ENCODE results near the gene RCCD1. TPM values are rescaled to one million over a fixed set of nuclear protein-coding genes. Genes with fewer than 3 reads are reported as not detected.

Gene RCCD1
- polyA plus RNA-seq (4.5 and 8.2 TPM in 2 replicates), polyA minus RNA-seq (4.1 and 4.3 TPM in 2 replicates)

GRCh38 chr15:90954712-90955623, at the start of gene RCCD1:
Gene RCCD1, plus strand, starts transcription at chr15:90954884. Its CDS starts 1,851 bp downstream, at chr15:90956735.
- H3K79me2 ChIP-seq (replicated peaks; ENCODE audit: insufficient read depth, low read length), result no peaks in the 10 kb centered on the region
- H2AFZ ChIP-seq (ENCODE audit: low read depth, low read length), result peak within 1 kb of the TSS; percentile 40
- peak within 1 kb of the TSS; percentile 87 for H3K4me3 ChIP-seq (ENCODE audit: low read length)
- no peaks in the 10 kb centered on the region for H3K36me3 ChIP-seq (ENCODE audit: insufficient read depth, low read length)
- H3K4me2 ChIP-seq (ENCODE audit: low read length), result no peak within 1 kb of the TSS
- H3K27me3 ChIP-seq (ENCODE audit: insufficient read depth, low read depth, low read length), result peaks cover 15% of the 10 kb centered on the region
- no peak within 1 kb of the TSS for H3K27ac ChIP-seq (ENCODE audit: low read length)
- no peaks in the 10 kb centered on the region for H3F3A ChIP-seq (ENCODE audit: insufficient read depth, low read length, poor library complexity, severe bottlenecking)
- H3K9me3 ChIP-seq (ENCODE audit: low read length), result no peaks in the 10 kb centered on the region
- H4K20me1 ChIP-seq (ENCODE audit: insufficient read depth), result no peaks in the 10 kb centered on the region
- peak; percentile 17 for TF ChIP-seq POLR2AphosphoS5 (IDR thresholded peaks at IDR 0.05)
- TF ChIP-seq TAF1 (IDR thresholded peaks at IDR 0.05; ENCODE audit: low read depth), result no peak
- TF ChIP-seq SMC3 (conservative IDR thresholded peaks at IDR 0.05; ENCODE audit: poor library complexity), result no peak
- peak; percentile 91 for TF ChIP-seq MXI1 (conservative IDR thresholded peaks at IDR 0.05; ENCODE audit: poor library complexity, severe bottlenecking)
- TF ChIP-seq CTCF (IDR thresholded peaks at IDR 0.05; ENCODE audit: poor library complexity, severe bottlenecking), result peak; percentile 16
- no peak for TF ChIP-seq REST (IDR thresholded peaks at IDR 0.05; ENCODE audit: borderline replicate concordance)
- H3K9ac ChIP-seq (ENCODE audit: low read length), result peak within 1 kb of the TSS; percentile 52
- H3K9me2 ChIP-seq (ENCODE audit: insufficient read depth, low read length), result no peaks in the 10 kb centered on the region

DNA sequence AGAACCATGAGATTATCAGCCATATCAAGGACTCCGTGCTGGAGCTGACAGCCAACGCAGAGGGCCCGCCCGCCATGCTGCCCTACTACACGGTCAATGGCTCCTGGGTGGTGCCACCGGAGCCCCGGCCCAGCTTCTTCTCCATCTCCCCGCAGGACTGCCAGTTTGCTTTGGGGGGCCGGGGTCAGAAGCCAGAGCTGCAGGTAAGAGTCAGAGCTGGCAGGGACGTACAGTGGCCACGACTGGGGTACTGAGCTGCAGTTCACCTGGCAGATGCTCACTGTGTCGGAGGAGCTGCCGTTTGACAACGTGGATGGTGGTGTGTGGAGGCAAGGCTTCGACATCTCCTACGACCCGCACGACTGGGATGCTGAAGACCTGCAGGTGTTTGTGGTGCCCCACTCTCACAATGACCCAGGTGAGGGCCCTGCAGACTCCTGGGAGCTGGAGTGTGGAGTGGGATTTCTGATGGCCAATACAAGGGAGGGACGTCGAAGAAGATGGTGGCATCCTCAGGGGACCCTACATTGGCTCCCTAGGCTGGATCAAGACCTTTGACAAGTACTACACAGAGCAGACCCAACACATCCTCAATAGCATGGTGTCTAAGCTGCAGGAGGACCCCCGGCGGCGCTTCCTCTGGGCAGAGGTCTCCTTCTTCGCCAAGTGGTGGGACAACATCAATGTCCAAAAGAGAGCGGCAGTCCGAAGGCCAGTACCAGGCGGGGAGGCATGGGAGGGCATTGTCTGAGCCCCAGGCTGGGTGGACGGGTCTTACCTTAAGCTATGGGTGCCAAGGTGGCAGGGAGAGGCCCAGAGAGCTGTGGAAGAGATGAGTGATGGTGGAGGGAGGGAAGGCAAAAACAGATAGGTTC, 49.1 kb upstream of the RCCD1 start:
- H2AFZ ChIP-seq (ENCODE audit: low read depth, low read length), result no peak overlapping the region
- H3K79me2 ChIP-seq (replicated peaks; ENCODE audit: insufficient read depth, low read length), result no peaks in the 10 kb centered on the region
- no peaks in the 10 kb centered on the region for H3K9me2 ChIP-seq (ENCODE audit: insufficient read depth, low read length)
- peaks cover 7% of the 10 kb centered on the region for H3K36me3 ChIP-seq (ENCODE audit: insufficient read depth, low read length)
- H3K27me3 ChIP-seq (ENCODE audit: insufficient read depth, low read depth, low read length), result no peaks in the 10 kb centered on the region
- no peak overlapping the region for H3K27ac ChIP-seq (ENCODE audit: low read length)
- no peak overlapping the region for H3K4me3 ChIP-seq (ENCODE audit: low read length)
- TF ChIP-seq RAD21 (conservative IDR thresholded peaks at IDR 0.05) (no peak), REST (IDR thresholded peaks at IDR 0.05; ENCODE audit: borderline replicate concordance) (no peak), POLR2AphosphoS5 (IDR thresholded peaks at IDR 0.05) (no peak), EZH2 (IDR thresholded peaks at IDR 0.05; ENCODE audit: borderline replicate concordance, insufficient read depth, low read length, poor library complexity, severe bottlenecking) (no peak), CTCF (IDR thresholded peaks at IDR 0.05; ENCODE audit: poor library complexity, severe bottlenecking) (no peak), MXI1 (conservative IDR thresholded peaks at IDR 0.05; ENCODE audit: poor library complexity, severe bottlenecking) (no peak), TAF1 (IDR thresholded peaks at IDR 0.05; ENCODE audit: low read depth) (no peak), SMC3 (conservative IDR thresholded peaks at IDR 0.05; ENCODE audit: poor library complexity) (no peak), EP300 (conservative IDR thresholded peaks at IDR 0.05; ENCODE audit: poor library complexity, severe bottlenecking) (no peak)
- no peak overlapping the region for H3K4me2 ChIP-seq (ENCODE audit: low read length)
- no peaks in the 10 kb centered on the region for H3F3A ChIP-seq (ENCODE audit: insufficient read depth, low read length, poor library complexity, severe bottlenecking)
- no peaks in the 10 kb centered on the region for H3K9me3 ChIP-seq (ENCODE audit: low read length)
- no peaks in the 10 kb centered on the region for H4K20me1 ChIP-seq (ENCODE audit: insufficient read depth)
- H3K9ac ChIP-seq (ENCODE audit: low read length), result no peak overlapping the region

All from neural cell (in vitro differentiated cells).